Adrenal gland (tissue), 12 donors: ENCODE data around the gene CPXM1. TPM values are rescaled to one million over a fixed set of nuclear protein-coding genes. Genes with fewer than 3 reads are reported as not detected.

Experiments used
- DNase-seq, 7 donors: peaks; one replicate each; pipeline ENCODE4 v3.0.0-alpha.2; 2019 to 2020
- H3K27ac ChIP-seq, 5 donors: fragments of 200-600 bp; sonication (generic) in 4 of 5; 1 replicate in 3 of 5; 2 replicates in 2 of 5; pipeline versions ENCODE4 v1.5.1 to v1.8.0; 2016 to 2020; ENCODE audit warnings: mild to moderate bottlenecking in 1 of 5
- H3K27me3 ChIP-seq: fragments of 200-600 bp; 2 replicates; pipeline ENCODE4 v1.8.0; 2021
- H3K36me3 ChIP-seq, 2 donors: fragments of 200-600 bp; replicated peaks in 1 of 2; 1 replicate in 1 of 2; 2 replicates in 1 of 2; pipeline versions ENCODE4 v1.5.1 to v1.8.0; 2018 to 2022
- H3K4me1 ChIP-seq, 2 donors: fragments of 200-600 bp; replicated peaks in 1 of 2; 1 replicate in 1 of 2; 2 replicates in 1 of 2; pipeline versions ENCODE4 v1.5.1 to v1.8.0; 2018 to 2021
- H3K4me3 ChIP-seq, 4 donors: fragments of 200-600 bp; sonication (generic) in 3 of 4; one replicate each; pipeline ENCODE4 v1.5.1; 2016 to 2018
- H3K9me3 ChIP-seq, 3 donors: fragments of 200-600 bp; sonication (generic) in 1 of 3; replicated peaks in 1 of 3; 1 replicate in 2 of 3; 2 replicates in 1 of 3; pipeline versions ENCODE4 v1.5.1 to v1.8.0; 2016 to 2021
- CTCF ChIP-seq, 6 experiments: fragments of 450-650 bp in 4 of 6; fragments of 200-600 bp in 2 of 6; sonication (generic) in 1 of 6; IDR thresholded peaks; 1 replicate in 5 of 6; 2 replicates in 1 of 6; pipeline versions ENCODE4 v1.5.1 to v1.8.0; 2016 to 2021; ENCODE audit warnings: antibody characterized with exemption in 6 of 6, mild to moderate bottlenecking in 2 of 6, moderate library complexity in 1 of 6
- POLR2A ChIP-seq, 2 donors: fragments of 450-650 bp; IDR thresholded peaks; one replicate each; pipeline ENCODE4 v1.6.1; 2017; ENCODE audit warnings: antibody characterized with exemption in 2 of 2, mild to moderate bottlenecking in 2 of 2, moderate library complexity in 1 of 2
- WGBS, 4 donors: extraction: QIAGEN DNeasy Blood & Tissue Kit in 2 of 4; methylation state at CpG; one replicate each; pipeline versions ENCODE4 v1.1.5 to v1.1.7; 2013 to 2017; 5-methylcytosine and 5-hydroxymethylcytosine counted together
- intact Hi-C, 2 donors: fragments of 100-400 bp; cut with DNase I; formaldehyde crosslinking; loops; one replicate each; pipeline versions ENCODE4 v1.14.1 to v1.15.0; 2022 to 2023
- polyA plus RNA-seq, 3 donors: library from polyadenylated mRNA; stranded (reverse); fragments of 200-250 nt in 2 of 3; fragments of 350-450 nt in 1 of 3; fragmentation: Illumina TruSeq in 1 of 3; extraction: RNeasy Lipid Tissue Mini Kit (QIAGEN cat#74804) in 1 of 3; gene quantifications; one replicate each; pipeline ENCODE4 v1.2.3, GENCODE V29; 2013 to 2014
- total RNA-seq, 9 donors: library from RNA; depleted of rRNA in 4 of 9; stranded (reverse); fragments of >200 nt in 4 of 9; fragments of 120-200 nt in 1 of 9; fragmentation: NEBNext Ultra II Directional in 1 of 9; extraction: Animal tissue kit (Norgen Biotek cat#: 25700) in 1 of 9; gene quantifications; one replicate each; pipeline versions ENCODE4 v1.1.0 to v1.2.4, GENCODE V29; 2013 to 2023
- donor health status: healthy with polysubstance abuse.
- donor health status: Bipolar disorder and iron deficiency.
- donor health status: DM: yes; HTN: yes; CAD: no.
- donor health status: DM: no; HTN: no; CAD: no.
- donor health status: DM: no; HTN: no; CAD: no.
- donor health status: DM: yes; HTN: yes; CAD: no.

Gene CPXM1
- total and polyA plus RNA-seq, 12 donors = 2.5 to 21.8 (median 11.2) TPM

DNA sequence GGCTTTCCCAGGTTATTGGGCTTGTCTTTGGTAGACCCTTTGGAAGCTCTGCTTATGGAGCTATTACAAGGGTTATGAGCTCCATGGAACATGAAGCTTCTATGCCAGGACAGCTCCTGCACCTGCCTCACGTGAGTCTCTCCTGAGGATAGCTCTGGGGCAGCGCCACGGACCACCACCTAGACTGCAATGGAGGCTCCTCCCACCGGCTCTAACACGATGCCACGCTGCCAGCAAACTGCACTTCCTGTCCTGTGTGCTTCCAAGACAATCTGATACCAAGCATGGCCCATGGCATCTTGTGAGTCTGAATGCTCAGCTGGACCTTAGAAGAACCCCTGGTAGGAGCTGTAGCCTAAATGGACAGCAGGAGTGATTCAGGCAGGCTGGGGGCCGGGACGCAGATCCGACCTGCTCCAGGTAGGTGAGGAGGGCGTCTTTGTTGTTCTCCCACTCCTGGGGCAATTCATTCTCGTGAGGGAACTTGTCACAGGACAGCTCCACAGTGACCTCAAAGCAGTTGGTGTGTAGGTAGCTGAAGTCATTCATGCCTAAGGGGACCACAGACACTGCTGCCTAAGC is 5.5 kb downstream of the CPXM1 start:
- H3K27ac ChIP-seq = no peak overlapping the region
- H3K4me3 ChIP-seq = no peak overlapping the region
- no peak for DNase-seq
- WGBS, 4 donors = 65 to 87% (median 82%) methylated on average over 2 to 11 of the region's 11 CpGs
- no peaks in the 10 kb centered on the region for H3K4me1 ChIP-seq
- H3K36me3 ChIP-seq = no peaks in the 10 kb centered on the region
- TF ChIP-seq POLR2A (IDR thresholded peaks at IDR 0.05) (no peak), CTCF (IDR thresholded peaks at IDR 0.05) (no peak)
- no peaks in the 10 kb centered on the region for H3K9me3 ChIP-seq
- intact Hi-C loops = no loop called here
- H3K27me3 ChIP-seq = peaks cover 16% of the 10 kb centered on the region

DNA sequence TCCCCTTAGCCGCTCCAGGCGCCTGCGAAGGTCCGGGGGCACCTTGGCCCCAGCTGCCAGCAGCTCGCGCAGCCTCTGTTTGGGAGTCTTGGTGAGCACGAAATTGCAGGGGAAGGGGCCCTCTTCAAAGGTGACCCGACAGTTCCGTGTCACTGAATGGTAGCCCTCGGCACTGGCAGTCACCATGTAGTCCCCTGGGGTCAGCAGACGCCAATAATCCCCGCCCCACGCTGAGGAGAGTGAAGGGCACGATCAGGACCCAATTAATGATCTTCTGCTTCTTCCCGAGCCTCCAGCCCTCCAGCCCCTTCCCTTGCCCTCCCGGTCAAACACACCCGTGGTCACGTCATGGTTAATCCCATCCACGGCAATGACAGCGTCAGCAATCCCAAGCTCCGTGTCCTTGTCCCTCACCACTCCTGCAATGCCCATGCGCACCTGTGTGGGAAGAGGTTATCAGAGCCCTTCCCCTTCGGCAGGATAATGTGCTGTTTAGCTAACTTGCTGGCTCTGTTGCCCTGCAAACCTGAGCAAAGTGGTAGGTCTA is 6.2 kb downstream of the CPXM1 start:
- TF ChIP-seq POLR2A (IDR thresholded peaks at IDR 0.05) (no peak), CTCF (IDR thresholded peaks at IDR 0.05) (no peak)
- DNase-seq = no peak
- H3K27me3 ChIP-seq = peaks cover 9% of the 10 kb centered on the region
- no peaks in the 10 kb centered on the region for H3K36me3 ChIP-seq
- no peaks in the 10 kb centered on the region for H3K4me1 ChIP-seq
- H3K27ac ChIP-seq = no peak overlapping the region
- 77 to 85% (median 84%) methylated on average over 17 to 23 of the region's 23 CpGs for WGBS, 4 donors
- H3K9me3 ChIP-seq = no peaks in the 10 kb centered on the region
- intact Hi-C loops = no loop called here
- no peak overlapping the region for H3K4me3 ChIP-seq

- peaks cover 8% of the 10 kb centered on the region for H3K27me3 ChIP-seq
- intact Hi-C loops = no loop called here
Observed at GRCh38 chr20:2793471-2793870, 7.0 kb downstream of the CPXM1 start.

More at GRCh38 chr20:2793471-2793870, 7.0 kb downstream of the CPXM1 start:
- Histone ChIP-seq H3K9me3 (no peaks in the 10 kb centered on the region), H3K27ac (no peak overlapping the region), H3K36me3 (no peaks in the 10 kb centered on the region), H3K4me3 (no peak overlapping the region), H3K4me1 (no peaks in the 10 kb centered on the region)
- WGBS, 4 donors = 78 to 87% (median 84%) methylated on average over 6 of the region's 6 CpGs
- no peak for DNase-seq
- TF ChIP-seq POLR2A (IDR thresholded peaks at IDR 0.05) (no peak), CTCF (IDR thresholded peaks at IDR 0.05) (no peak)
